ENCODE data around the gene PKP1.

The PKP1 gene

GRCh38 chr1:201311356-201312011 is 28.2 kb downstream of the PKP1 start:
- no peak for DNase-seq

- no peak for DNase-seq
These were observed 29.0 kb downstream of the PKP1 start for GRCh38 chr1:201312298-201312697.

GRCh38 chr1:201313086-201313485 is 29.8 kb downstream of the PKP1 start:
- DNase-seq, result no peak

GRCh38 chr1:201316556-201316955 is 33.2 kb downstream of the PKP1 start:
- no peak for DNase-seq

- DNase-seq, result no peak
These were observed 34.2 kb downstream of the PKP1 start for GRCh38 chr1:201317551-201317950.

GRCh38 chr1:201318504-201319340 is 35.4 kb downstream of the PKP1 start:
- DNase-seq, result no peak

GRCh38 chr1:201319631-201320030 is 36.3 kb downstream of the PKP1 start:
- DNase-seq, result no peak

GRCh38 chr1:201320168-201320788 is 37.0 kb downstream of the PKP1 start:
- no peak for DNase-seq

GRCh38 chr1:201321826-201322390 is 38.6 kb downstream of the PKP1 start:
- no peak for DNase-seq

GRCh38 chr1:201322653-201323510 is 39.6 kb downstream of the PKP1 start:
- DNase-seq, result no peak

- no peak for DNase-seq
These were observed 41.0 kb downstream of the PKP1 start for GRCh38 chr1:201324306-201324705.

- no peak for DNase-seq
These were observed 41.7 kb downstream of the PKP1 start for GRCh38 chr1:201324821-201325677.

GRCh38 chr1:201325678-201326060 is 42.4 kb downstream of the PKP1 start:
- DNase-seq, result no peak

- no peak for DNase-seq
These were observed 43.4 kb downstream of the PKP1 start for GRCh38 chr1:201326710-201327109.

GRCh38 chr1:201327687-201328240 is 44.5 kb downstream of the PKP1 start:
- no peak for DNase-seq

GRCh38 chr1:201328576-201328975 is 45.3 kb downstream of the PKP1 start:
- no peak for DNase-seq

- DNase-seq, result no peak
These were observed 46.0 kb downstream of the PKP1 start for GRCh38 chr1:201329286-201329685.

GRCh38 chr1:201329801-201330200 is 46.5 kb downstream of the PKP1 start:
- DNase-seq, result no peak

GRCh38 chr1:201330541-201330940 is 47.2 kb downstream of the PKP1 start:
- no peak for DNase-seq

GRCh38 chr1:201331166-201331565 is 47.9 kb downstream of the PKP1 start:
- no peak for DNase-seq

GRCh38 chr1:201332021-201332420 is 48.7 kb downstream of the PKP1 start:
- no peak for DNase-seq

Data from stimulated activated CD4-positive, alpha-beta T cell treated with anti-CD3 and anti-CD28 coated beads, Interleukin-12 subunit alpha, Interleukin-12 subunit beta, amount 100 ng/mL, for 4 hours (primary cell).